Measurements from ENCODE around the gene STRN3.
"Not testable (repeated sequence)": the region's sequence is repeated elsewhere in the genome, so short reads cannot be mapped to it uniquely, and the experiment has no call there.

STRN3 gene

GRCh38 chr14:30969796-30970195, 56.4 kb downstream of the STRN3 start:
- not testable (repeated sequence) for DNase-seq

- DNase-seq = not testable (repeated sequence)
Measured at GRCh38 chr14:30967364-30968098, 58.6 kb downstream of the STRN3 start.

- DNase-seq = no peak
Measured at GRCh38 chr14:30966415-30967363, 59.5 kb downstream of the STRN3 start.

- DNase-seq = not testable (repeated sequence)
Measured at GRCh38 chr14:30965861-30966260, 60.3 kb downstream of the STRN3 start.

- not testable (repeated sequence) for DNase-seq
Measured at GRCh38 chr14:30962537-30962936, 63.6 kb downstream of the STRN3 start.

- DNase-seq = no peak
Measured at GRCh38 chr14:30961330-30961729, 64.8 kb downstream of the STRN3 start.

GRCh38 chr14:30960216-30960615, 66.0 kb downstream of the STRN3 start:
- no peak for DNase-seq

GRCh38 chr14:30958555-30959407, 67.4 kb downstream of the STRN3 start:
- DNase-seq = no peak

GRCh38 chr14:30957813-30958370, 68.3 kb downstream of the STRN3 start:
- DNase-seq = no peak

GRCh38 chr14:30949651-30950050, 76.5 kb downstream of the STRN3 start:
- DNase-seq = no peak

GRCh38 chr14:30943694-30944093, 82.5 kb downstream of the STRN3 start:
- DNase-seq = no peak

- DNase-seq = no peak
Measured at GRCh38 chr14:30940886-30941285, 85.3 kb downstream of the STRN3 start.

GRCh38 chr14:30938617-30939016, 87.6 kb downstream of the STRN3 start:
- DNase-seq = no peak

GRCh38 chr14:30935445-30935844, 90.7 kb downstream of the STRN3 start:
- DNase-seq = no peak

- DNase-seq = not testable (repeated sequence)
Measured at GRCh38 chr14:30933937-30934336, 92.2 kb downstream of the STRN3 start.

- DNase-seq = no peak
Measured at GRCh38 chr14:30928462-30928861, 97.7 kb downstream of the STRN3 start.

- DNase-seq = no peak
Measured at GRCh38 chr14:30925254-30925653, 100.9 kb downstream of the STRN3 start.

- no peak for DNase-seq
Measured at GRCh38 chr14:30921788-30922187, 104.4 kb downstream of the STRN3 start.

GRCh38 chr14:30921305-30921704, 104.9 kb downstream of the STRN3 start:
- no peak for DNase-seq

- no peak for DNase-seq
Measured at GRCh38 chr14:30915596-30915995, 110.6 kb downstream of the STRN3 start.

- DNase-seq = no peak
Measured at GRCh38 chr14:30914812-30915211, 111.4 kb downstream of the STRN3 start.

- DNase-seq = no peak
Measured at GRCh38 chr14:30908826-30909225, 117.4 kb downstream of the STRN3 start.

GRCh38 chr14:30907659-30908057, 118.5 kb downstream of the STRN3 start:
- DNase-seq = no peak

All from T-helper 9 cell (primary cell).